SK-N-SH (cell line): Measurements from ENCODE around the gene SLC8A1.

Source experiments
- CTCF ChIP-seq: fragments of 200-600 bp; sonication (generic); IDR thresholded peaks from 2 replicates; pipeline ENCODE4 v1.6.1; 2017; ENCODE audit warnings: antibody characterized with exemption, mild to moderate bottlenecking, moderate library complexity
- POLR2AphosphoS5 ChIP-seq: IDR thresholded peaks from 2 replicates; pipeline ENCODE4 v1.6.1; 2012; ENCODE audit warnings: low read depth, low read length
- SIN3A ChIP-seq: IDR thresholded peaks from 2 replicates; pipeline ENCODE4 v1.6.1; 2012; ENCODE audit warnings: low read depth, mild to moderate bottlenecking, low read length, moderate library complexity, borderline replicate concordance

- TF ChIP-seq POLR2AphosphoS5 (no peak), CTCF (no peak), SIN3A (no peak)
Observed at GRCh38 chr2:40489678-40489960, 37.7 kb upstream of the SLC8A1 start.
